GM19240 (cell line): ENCODE results near the gene MPDU1.

Source experiments
- DNase-seq: peaks from one replicate; pipeline ENCODE4 v3.0.0; 2011; ENCODE audit warnings: low spot score; ENCODE audit not compliant: insufficient read length

MPDU1 gene

GRCh38 chr17:7560172-7561027 is 23.3 kb upstream of the MPDU1 start:
- DNase-seq: no peak

GRCh38 chr17:7561028-7561575 is 22.6 kb upstream of the MPDU1 start:
- peak; percentile 90 for DNase-seq

- DNase-seq: peak; percentile 88
Measured at GRCh38 chr17:7561589-7562207, 22.0 kb upstream of the MPDU1 start, which contains the start of gene SENP3. SENP3 (plus strand) TSS chr17:7561919; CDS start chr17:7563077, 1,158 bp downstream.

- DNase-seq: no peak
Measured at GRCh38 chr17:7562208-7562605, 21.4 kb upstream of the MPDU1 start.

- no peak for DNase-seq
Measured at GRCh38 chr17:7563115-7563869, 20.4 kb upstream of the MPDU1 start.

- no peak for DNase-seq
Measured at GRCh38 chr17:7569571-7569970, 14.1 kb upstream of the MPDU1 start.

GRCh38 chr17:7570351-7570750 is 13.3 kb upstream of the MPDU1 start:
- no peak for DNase-seq

- DNase-seq: no peak
Measured at GRCh38 chr17:7572338-7572587, 11.4 kb upstream of the MPDU1 start.

GRCh38 chr17:7572588-7573323 is 10.9 kb upstream of the MPDU1 start:
- DNase-seq: peak; percentile 98

- DNase-seq: peak; percentile 65
Measured at GRCh38 chr17:7573324-7574080, 10.2 kb upstream of the MPDU1 start.

GRCh38 chr17:7574176-7574953 is 9.3 kb upstream of the MPDU1 start:
- no peak for DNase-seq

- no peak for DNase-seq
Measured at GRCh38 chr17:7575481-7575883, 8.2 kb upstream of the MPDU1 start.

- DNase-seq: no peak
Measured at GRCh38 chr17:7575959-7576358, 7.7 kb upstream of the MPDU1 start.

GRCh38 chr17:7576432-7576937 is 7.2 kb upstream of the MPDU1 start:
- no peak for DNase-seq

GRCh38 chr17:7577327-7578199 is 6.1 kb upstream of the MPDU1 start:
- no peak for DNase-seq

GRCh38 chr17:7579001-7579833 is 4.4 kb upstream of the MPDU1 start, which contains the start of gene CD68:
CD68 (plus strand) TSS chr17:7579638; CDS start chr17:7579678, 40 bp downstream.
- DNase-seq: peak; percentile 40

GRCh38 chr17:7579834-7580603 is 3.6 kb upstream of the MPDU1 start:
- no peak for DNase-seq
